ENCODE data around the gene APOD.

The APOD gene

DNA sequence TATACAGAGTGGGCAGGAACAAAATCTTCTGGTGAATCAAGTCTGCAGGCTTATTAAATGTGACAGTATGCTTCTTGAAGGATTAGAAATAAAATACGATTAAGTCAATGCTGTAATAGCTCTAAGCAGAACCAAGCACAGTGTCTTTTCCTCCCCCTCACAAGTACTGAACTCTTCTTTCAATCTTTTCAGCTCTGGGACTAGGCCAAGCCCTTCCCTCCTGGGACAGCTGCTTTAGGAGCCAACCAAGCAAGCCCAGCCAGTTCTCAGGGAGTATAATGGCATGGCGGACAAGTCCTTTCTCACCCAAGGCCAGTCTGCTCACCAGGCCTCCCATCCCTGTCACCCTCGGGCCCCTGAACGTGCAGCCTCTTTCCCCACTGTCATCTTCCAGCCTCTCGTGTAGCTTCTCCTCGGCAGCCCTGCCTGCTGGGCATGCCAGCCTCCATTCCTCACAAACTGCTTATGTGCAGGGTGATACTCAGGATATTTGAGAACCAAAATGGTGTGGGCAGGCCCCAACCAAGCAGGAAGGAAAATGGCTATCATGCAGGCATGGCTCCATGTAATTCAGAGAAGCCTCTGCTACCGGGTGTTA, 32.3 kb downstream of the APOD start:
- DNase-seq: no peak

DNA sequence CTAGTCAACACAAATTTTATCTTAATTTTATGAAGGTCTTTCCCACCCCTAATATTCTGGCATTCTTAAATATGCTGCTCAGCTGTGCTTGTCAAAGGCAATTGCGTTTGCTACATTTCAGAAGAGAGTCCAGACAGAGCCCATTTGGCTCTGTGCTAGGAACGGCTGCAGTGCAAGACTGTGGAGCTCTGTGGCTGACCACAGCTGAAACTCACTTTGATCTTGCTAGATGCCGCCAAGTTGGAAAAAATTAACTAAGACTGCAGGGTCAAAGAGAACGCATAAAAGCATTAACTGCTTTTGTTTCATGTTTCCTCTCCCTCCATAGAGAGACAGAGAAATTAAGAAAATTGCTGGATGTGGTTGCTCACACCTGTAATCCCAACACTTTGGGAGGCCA, 33.0 kb downstream of the APOD start:
- no peak for DNase-seq

GRCh38 chr3:195549931-195550519, 33.7 kb downstream of the APOD start:
- no peak for DNase-seq

GRCh38 chr3:195548987-195549386, 34.8 kb downstream of the APOD start:
- peak in 1 of 3 experiments; percentile 24 for DNase-seq

DNA sequence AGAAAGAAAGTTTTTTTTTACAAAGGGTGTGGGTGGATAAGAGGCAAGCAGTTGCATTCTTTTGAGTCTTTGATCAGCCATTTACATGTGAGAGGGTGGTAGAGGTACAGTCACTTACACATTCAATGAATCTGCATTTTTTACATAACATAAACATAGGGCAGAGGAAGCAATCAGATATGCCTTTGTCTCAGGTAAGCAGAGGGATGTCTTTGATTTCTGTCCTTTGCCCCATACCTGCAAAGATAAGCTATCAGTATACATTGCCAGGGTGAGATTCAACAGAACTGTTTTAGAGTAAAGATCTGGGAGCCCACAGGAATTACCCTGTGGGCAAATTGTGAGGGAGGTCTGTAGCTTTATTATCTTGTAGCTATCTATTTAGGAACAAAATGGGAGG, 35.2 kb downstream of the APOD start:
- DNase-seq: no peak

GRCh38 chr3:195548006-195548405, 35.7 kb downstream of the APOD start:
- peak in 2 of 3 experiments; percentile 32 to 57 for DNase-seq

DNA sequence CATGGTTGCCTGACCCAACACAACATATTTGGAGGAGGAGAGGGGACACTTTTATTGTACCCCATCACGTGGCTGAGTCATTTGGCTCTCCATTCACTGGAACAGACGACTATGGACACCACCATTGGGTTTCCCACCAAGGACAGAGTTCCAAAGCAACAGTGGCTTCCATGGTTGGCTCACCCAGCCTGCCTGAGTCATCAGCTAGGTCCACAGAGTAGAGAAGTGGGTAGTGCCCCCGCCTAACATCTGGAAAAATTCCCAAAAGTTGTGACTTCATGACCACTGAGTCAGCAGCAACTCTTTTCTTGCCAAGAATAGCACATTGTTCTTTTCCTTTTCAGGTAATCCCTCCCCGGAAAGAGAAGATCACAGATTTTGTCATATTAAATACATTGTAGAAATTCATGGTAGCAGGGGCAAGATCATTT, 37.6 kb downstream of the APOD start:
- DNase-seq: no peak

GRCh38 chr3:195544634-195545033, 39.1 kb downstream of the APOD start:
- DNase-seq: no peak

- no peak for DNase-seq
These were observed 39.6 kb downstream of the APOD start for GRCh38 chr3:195544230-195544536.

GRCh38 chr3:195543500-195544229, 40.1 kb downstream of the APOD start:
- peak in 1 of 3 experiments; percentile 89 for DNase-seq

- peak; percentile 93 to 97 (median 97) for DNase-seq
These were observed 40.8 kb downstream of the APOD start, which contains the start of gene PPP1R2 for GRCh38 chr3:195542698-195543499. TSS of gene PPP1R2 (minus strand) at chr3:195543325. CDS start at chr3:195543025, 300 bp downstream.

DNA sequence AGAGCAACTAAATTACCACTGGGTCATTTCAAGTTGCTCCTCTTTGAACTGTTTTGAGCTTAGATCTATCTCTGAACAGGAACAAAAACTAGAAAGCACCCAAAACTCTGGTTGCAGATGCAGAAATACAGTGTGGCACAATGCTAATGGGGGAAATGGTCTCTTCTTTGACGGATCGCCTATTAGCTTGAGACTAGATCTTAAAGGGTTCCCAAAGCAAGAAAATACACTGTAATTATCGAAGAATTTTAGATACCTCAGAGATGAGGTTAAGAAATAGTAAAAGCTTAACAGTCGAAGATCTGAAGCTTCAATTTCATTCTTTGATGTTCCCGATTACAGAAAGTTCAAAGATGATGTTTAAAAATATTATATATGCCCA, 41.4 kb downstream of the APOD start:
- peak in 2 of 3 experiments; percentile 33 to 70 for DNase-seq

DNA sequence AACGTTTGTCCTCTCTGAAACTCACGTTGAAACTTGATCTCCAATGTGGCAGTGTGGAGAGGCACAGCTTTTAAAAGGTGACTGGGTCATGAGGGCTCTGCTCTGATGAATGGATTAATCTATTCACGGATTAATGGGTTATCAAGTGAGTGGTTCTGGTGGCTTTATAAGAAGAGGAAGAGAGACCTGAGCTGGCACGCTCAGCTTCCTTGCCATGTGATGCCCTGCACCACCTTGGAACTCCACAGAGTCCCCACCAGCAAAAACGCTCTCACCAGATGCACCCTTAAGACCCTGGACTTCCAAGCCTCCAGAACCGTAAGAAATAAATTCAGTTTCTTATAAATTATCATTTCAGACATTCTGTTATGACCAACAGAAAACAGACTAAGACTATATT, 43.2 kb downstream of the APOD start:
- no peak for DNase-seq

GRCh38 chr3:195540027-195540426, 43.7 kb downstream of the APOD start:
- DNase-seq: no peak

DNA sequence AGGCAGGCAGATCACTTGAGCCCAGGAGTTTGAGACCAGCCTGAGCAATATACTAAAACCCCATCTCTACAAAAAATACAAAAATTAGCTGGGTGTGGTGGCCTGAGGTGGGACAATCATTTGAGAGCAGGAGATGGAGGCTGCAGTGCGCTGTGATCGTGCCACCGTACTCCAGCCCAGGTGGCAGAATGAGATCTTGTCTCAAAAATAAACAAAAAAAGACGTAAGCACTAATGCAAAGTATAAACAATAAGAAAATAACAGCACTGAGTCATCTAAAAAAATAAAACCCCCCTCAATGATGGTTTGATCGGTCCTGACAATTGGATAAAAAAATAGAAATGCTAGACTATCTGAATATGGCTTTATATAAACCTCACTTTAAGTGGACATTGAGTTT, 44.3 kb downstream of the APOD start:
- no peak for DNase-seq

DNA sequence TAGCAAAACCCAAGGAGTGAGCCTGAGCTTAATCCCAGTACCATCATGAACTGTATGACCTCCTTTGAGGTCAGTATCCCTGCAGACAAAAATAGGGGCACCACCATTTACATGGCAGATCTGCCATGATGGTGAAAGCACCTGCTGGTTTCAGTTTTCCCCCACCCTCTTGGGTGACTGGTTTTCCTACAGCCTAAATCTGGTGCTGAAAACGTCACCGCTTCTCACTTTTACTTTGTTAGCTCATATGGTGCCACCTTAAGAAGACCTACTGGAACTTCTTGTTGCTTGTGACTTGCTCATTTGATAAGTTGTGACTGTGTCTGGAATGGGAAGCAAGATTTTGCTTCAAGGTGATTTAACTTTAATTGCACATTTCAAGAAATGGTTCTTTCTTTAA, 45.7 kb downstream of the APOD start:
- no peak for DNase-seq

DNA sequence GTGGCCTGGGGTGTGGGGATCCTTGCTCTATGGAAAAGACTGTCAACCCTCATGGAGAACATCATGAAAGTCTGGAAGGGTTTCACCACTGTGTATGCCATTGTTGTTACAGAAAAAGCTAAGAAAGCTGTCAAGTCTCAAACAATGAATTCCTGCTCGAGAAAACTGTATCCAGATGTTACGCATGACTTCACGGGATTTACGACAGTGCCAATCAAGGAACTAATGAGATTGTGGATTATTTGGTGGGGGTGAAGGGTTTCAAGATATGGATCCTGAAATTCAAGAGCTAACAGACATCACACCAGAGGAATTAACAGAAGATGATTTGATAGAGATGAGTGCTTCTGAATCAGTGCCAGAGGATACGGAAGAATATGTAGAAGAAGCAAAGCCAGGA, 48.4 kb downstream of the APOD start:
- no peak for DNase-seq

DNA sequence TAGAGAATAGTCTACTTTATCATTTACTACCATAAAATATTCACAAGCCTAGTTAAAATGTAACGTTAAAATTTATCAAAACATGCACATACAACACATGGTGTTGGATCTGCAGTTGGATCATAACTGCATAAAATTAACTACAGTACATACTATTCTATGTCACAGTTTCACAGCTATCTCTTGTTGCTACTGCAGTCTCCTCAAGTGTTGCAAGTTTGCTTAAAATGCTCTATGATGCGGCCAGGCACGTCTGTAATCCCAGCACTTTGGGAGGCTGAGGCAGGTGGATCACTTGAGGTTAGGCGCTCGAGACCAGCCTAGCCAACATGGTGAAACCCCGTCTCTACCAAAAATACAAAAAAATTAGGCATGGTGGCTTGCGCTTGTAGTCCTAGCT, 50.9 kb downstream of the APOD start:
- no peak for DNase-seq

DNA sequence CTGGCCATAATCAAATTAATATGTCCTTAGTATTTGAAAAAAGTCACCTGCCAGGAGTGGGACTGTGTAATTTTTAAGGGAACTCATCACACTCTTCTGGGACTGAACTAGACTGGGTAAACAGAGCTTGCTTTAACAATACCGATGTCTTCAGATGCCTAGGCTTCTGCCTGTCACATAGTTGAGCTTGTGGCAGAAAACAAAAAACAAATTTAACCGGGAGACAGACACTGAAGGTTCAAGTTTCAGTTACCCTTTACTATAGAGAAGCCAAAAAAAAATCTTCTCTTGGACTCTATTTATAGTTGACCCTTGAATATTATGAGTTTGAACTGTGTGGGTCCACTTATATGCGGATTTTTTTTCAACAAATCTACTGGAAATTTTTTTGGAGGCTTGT, 51.4 kb downstream of the APOD start:
- no peak for DNase-seq

DNA sequence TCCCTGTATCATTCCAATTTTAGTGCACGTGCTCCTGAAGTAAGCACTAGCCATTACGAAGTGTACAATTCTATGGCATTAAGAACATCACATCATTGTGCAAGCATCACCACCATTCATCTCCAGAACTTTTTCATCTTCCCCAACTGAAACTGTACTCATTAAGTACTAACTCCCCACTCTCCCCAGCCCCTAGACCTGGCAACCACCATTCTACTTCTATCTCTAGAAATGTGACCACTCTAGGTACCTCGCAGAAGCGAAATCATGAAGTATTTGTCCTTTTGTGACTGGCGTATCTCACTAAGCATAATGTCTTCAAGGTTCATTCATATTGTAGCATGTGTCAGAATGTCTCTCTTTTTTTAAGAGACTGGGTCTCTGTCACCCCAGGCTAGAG, 52.1 kb downstream of the APOD start:
- no peak for DNase-seq

DNA sequence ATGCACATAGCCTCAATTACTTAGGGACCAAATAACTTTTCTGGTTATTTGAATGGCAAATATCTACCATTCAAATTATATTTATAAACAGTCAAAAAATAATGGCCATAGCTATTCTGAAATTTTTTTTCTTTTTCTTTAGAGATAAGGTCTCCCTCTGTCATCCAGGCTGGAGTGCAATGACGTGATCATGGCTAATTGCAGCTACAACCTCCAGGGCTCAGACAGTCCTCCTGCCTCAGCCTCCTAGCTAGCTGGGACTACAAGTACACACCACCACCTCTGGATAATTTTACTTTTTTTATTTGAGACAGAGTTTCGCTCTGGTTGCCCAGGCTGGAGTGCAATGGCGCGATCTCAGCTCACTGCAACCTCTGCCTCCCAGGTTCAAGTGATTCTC, 57.2 kb downstream of the APOD start:
- DNase-seq: no peak

DNA sequence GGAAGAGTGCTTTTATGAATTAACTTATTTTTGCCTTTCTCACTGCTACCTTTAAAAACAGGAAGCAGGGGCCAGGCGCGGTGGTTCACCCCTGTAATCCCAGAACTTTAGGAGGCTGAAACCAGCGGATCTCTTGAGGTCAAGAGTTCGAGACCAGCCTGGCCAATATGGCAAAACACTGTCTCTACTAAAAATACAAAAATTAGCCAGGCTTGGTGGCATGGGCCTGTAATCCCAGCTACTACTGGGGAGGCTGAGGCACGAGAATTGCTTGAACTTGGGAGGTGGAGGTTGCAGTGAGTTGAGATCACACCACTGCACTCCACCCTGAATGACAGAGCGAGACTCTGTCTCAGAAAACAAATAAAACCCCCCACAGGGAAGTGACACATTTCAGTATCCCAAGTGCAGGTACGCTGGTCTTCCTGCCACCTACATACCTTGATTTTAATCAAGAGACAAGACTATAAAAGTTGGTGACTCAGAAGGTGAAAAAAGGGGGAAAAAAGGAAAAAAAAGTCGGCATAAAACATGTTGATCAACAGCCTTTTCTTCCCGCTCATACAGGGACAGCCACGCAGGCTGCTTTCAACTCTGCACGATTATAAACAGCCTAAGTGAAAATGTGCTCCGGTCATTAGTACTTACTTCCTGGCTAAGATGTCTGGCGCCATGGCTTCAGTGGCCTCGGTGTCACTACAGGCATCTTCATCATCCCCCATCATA, 59.4 kb downstream of the APOD start:
- DNase-seq: no peak
